GM21367 (cell line): ENCODE data around the gene C21orf58.

Experiments
- ATAC-seq: cut with Tn5 transposase; IDR thresholded peaks from one replicate; pipeline ENCODE4 v1.9.1; 2021; ENCODE audit not compliant: unreplicated experiment

The C21orf58 gene

GRCh38 chr21:46354046-46354445, 30.4 kb upstream of the C21orf58 start:
- ATAC-seq = no peak

GRCh38 chr21:46352913-46353312, 29.2 kb upstream of the C21orf58 start:
- no peak for ATAC-seq

GRCh38 chr21:46352164-46352515, 28.5 kb upstream of the C21orf58 start:
- no peak for ATAC-seq

- no peak for ATAC-seq
Observed at GRCh38 chr21:46351476-46352163, 27.9 kb upstream of the C21orf58 start.

- no peak for ATAC-seq
Observed at GRCh38 chr21:46350981-46351380, 27.3 kb upstream of the C21orf58 start.

GRCh38 chr21:46350571-46350970, 26.9 kb upstream of the C21orf58 start:
- ATAC-seq = no peak

GRCh38 chr21:46349134-46349760, 25.6 kb upstream of the C21orf58 start:
- no peak for ATAC-seq

- ATAC-seq = no peak
Observed at GRCh38 chr21:46347791-46348381, 24.2 kb upstream of the C21orf58 start.

GRCh38 chr21:46347203-46347550, 23.5 kb upstream of the C21orf58 start:
- ATAC-seq = no peak

- ATAC-seq = no peak
Observed at GRCh38 chr21:46346296-46347202, 22.9 kb upstream of the C21orf58 start.

- no peak for ATAC-seq
Observed at GRCh38 chr21:46345861-46346260, 22.2 kb upstream of the C21orf58 start.

- ATAC-seq = no peak
Observed at GRCh38 chr21:46344219-46344915, 20.7 kb upstream of the C21orf58 start.

- no peak for ATAC-seq
Observed at GRCh38 chr21:46340998-46341397, 17.3 kb upstream of the C21orf58 start.

- ATAC-seq = no peak
Observed at GRCh38 chr21:46336603-46337002, 12.9 kb upstream of the C21orf58 start.

GRCh38 chr21:46334351-46335140, 10.9 kb upstream of the C21orf58 start:
- no peak for ATAC-seq

- no peak for ATAC-seq
Observed at GRCh38 chr21:46329796-46330195, 6.1 kb upstream of the C21orf58 start.

- no peak for ATAC-seq
Observed at GRCh38 chr21:46328151-46328550, 4.5 kb upstream of the C21orf58 start.

GRCh38 chr21:46327711-46328110, 4.0 kb upstream of the C21orf58 start:
- no peak for ATAC-seq

- no peak for ATAC-seq
Observed at GRCh38 chr21:46326110-46326703, 2.5 kb upstream of the C21orf58 start.
